ENCODE data around the gene PPIG. TPM values are rescaled to one million over a fixed set of nuclear protein-coding genes. Genes with fewer than 3 reads are reported as not detected.
A peak's percentile ranks its signal among the peaks of the same experiment; 100 is the strongest.

Gene PPIG
- total and polyA plus RNA-seq, 9 of the 15 experiments (the other 6 are each of a cell fraction or from before 2014, with no cell fraction given) = 52.5 to 166 (median 124) TPM

DNA sequence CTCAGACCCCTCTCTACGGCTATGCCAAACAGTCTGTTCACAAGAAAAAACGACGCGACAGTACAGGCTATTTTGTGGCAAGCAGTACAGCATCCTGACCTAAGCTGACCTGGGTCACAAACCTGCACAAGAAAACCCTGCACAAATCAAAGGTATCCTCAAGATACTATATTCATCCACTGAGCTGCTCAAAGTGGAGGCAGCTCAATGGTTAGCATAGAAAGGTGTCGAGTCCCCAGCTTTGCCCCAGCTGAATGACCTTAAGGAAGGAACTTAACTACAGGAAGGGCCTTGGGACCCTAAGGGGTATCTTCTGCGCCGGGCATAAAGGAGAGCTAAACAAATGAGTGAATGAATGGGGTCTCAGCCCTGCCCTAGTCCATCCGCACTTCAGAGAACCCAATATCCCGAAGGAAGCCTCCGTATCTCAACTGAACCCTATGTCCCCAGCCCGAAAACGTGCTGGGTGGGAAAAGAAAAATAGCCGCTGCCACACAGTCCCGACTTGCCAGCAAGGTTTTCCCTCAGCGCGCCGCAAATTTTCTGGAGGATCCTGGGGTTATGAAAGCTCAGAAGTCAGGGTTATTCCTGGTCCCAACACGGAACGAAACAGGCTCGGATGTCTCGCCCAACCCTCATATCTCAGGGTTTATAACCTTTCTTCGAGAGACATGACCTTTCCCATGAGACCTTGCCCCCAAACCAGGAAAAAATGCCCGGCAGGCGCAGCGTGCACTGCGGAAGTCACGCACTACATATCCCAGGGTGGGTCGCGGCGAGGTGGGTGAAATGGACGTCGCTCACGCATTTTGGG lies 10.8 kb upstream of the PPIG start, which contains the start of gene FASTKD1 (continued):
- TF ChIP-seq, protein P1, sequence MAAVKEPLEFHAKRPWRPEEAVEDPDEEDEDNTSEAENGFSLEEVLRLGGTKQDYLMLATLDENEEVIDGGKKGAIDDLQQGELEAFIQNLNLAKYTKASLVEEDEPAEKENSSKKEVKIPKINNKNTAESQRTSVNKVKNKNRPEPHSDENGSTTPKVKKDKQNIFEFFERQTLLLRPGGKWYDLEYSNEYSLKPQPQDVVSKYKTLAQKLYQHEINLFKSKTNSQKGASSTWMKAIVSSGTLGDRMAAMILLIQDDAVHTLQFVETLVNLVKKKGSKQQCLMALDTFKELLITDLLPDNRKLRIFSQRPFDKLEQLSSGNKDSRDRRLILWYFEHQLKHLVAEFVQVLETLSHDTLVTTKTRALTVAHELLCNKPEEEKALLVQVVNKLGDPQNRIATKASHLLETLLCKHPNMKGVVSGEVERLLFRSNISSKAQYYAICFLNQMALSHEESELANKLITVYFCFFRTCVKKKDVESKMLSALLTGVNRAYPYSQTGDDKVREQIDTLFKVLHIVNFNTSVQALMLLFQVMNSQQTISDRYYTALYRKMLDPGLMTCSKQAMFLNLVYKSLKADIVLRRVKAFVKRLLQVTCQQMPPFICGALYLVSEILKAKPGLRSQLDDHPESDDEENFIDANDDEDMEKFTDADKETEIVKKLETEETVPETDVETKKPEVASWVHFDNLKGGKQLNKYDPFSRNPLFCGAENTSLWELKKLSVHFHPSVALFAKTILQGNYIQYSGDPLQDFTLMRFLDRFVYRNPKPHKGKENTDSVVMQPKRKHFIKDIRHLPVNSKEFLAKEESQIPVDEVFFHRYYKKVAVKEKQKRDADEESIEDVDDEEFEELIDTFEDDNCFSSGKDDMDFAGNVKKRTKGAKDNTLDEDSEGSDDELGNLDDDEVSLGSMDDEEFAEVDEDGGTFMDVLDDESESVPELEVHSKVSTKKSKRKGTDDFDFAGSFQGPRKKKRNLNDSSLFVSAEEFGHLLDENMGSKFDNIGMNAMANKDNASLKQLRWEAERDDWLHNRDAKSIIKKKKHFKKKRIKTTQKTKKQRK (IDR thresholded peaks at IDR 0.05; ENCODE audit: borderline replicate concordance, low read depth, low read length) = no peak
- TF ChIP-seq ZBTB1 (CRISPR knock-in tag; IDR thresholded peaks at IDR 0.05; ENCODE audit: borderline replicate concordance, low read depth) (peak; percentile 72; the same call in 1 of the 2 replicates), BMI1 (IDR thresholded peaks at IDR 0.05; ENCODE audit: low read length) (no peak), RCOR1 (IDR thresholded peaks at IDR 0.05; ENCODE audit: borderline replicate concordance in 1 of 2, low read depth in 2 of 2, low read length in 2 of 2) (peak in 1 of 2 experiments; percentile 66; a peak in 1 of 4 replicates), ZNF282 (CRISPR knock-in tag; IDR thresholded peaks at IDR 0.05) (no peak), MTA3 (IDR thresholded peaks at IDR 0.05; ENCODE audit: borderline replicate concordance) (peak; percentile 76; the same call in 1 of the 2 replicates), CREM (IDR thresholded peaks at IDR 0.05; ENCODE audit: low read depth) (peak; percentile 98), SMARCA5 (IDR thresholded peaks at IDR 0.05) (no peak), TRIM28 (IDR thresholded peaks at IDR 0.05) (0 out of 2 replicates have a peak, but pooled peaks have one; percentile 49), TAF1 (IDR thresholded peaks at IDR 0.05; ENCODE audit: control insufficient read depth, extremely low read depth, insufficient read depth, low read length, severe bottlenecking) (peak; percentile 70)
- TF ChIP-seq, protein P2, sequence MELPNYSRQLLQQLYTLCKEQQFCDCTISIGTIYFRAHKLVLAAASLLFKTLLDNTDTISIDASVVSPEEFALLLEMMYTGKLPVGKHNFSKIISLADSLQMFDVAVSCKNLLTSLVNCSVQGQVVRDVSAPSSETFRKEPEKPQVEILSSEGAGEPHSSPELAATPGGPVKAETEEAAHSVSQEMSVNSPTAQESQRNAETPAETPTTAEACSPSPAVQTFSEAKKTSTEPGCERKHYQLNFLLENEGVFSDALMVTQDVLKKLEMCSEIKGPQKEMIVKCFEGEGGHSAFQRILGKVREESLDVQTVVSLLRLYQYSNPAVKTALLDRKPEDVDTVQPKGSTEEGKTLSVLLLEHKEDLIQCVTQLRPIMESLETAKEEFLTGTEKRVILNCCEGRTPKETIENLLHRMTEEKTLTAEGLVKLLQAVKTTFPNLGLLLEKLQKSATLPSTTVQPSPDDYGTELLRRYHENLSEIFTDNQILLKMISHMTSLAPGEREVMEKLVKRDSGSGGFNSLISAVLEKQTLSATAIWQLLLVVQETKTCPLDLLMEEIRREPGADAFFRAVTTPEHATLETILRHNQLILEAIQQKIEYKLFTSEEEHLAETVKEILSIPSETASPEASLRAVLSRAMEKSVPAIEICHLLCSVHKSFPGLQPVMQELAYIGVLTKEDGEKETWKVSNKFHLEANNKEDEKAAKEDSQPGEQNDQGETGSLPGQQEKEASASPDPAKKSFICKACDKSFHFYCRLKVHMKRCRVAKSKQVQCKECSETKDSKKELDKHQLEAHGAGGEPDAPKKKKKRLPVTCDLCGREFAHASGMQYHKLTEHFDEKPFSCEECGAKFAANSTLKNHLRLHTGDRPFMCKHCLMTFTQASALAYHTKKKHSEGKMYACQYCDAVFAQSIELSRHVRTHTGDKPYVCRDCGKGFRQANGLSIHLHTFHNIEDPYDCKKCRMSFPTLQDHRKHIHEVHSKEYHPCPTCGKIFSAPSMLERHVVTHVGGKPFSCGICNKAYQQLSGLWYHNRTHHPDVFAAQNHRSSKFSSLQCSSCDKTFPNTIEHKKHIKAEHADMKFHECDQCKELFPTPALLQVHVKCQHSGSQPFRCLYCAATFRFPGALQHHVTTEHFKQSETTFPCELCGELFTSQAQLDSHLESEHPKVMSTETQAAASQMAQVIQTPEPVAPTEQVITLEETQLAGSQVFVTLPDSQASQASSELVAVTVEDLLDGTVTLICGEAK (IDR thresholded peaks at IDR 0.05) = peak; percentile 69; the same call in 1 of the 2 replicates
- TF ChIP-seq, protein P2 (CRISPR knock-in tag; IDR thresholded peaks at IDR 0.05) = no peak
- TF ChIP-seq, protein P3, sequence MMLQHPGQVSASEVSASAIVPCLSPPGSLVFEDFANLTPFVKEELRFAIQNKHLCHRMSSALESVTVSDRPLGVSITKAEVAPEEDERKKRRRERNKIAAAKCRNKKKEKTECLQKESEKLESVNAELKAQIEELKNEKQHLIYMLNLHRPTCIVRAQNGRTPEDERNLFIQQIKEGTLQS (IDR thresholded peaks at IDR 0.05) = no peak
- TF ChIP-seq, protein P3 (CRISPR knock-in tag; conservative IDR thresholded peaks at IDR 0.05) = 0 out of 2 replicates have a peak, but pooled peaks have one; percentile 67
